ENCODE results near the gene NDUFS2. TPM values are rescaled to one million over a fixed set of nuclear protein-coding genes. Genes with fewer than 3 reads are reported as not detected.

NDUFS2 gene
- total RNA-seq, 1 experiment from 2014 or later: 197 TPM

GRCh38 chr1:161172349-161172748 lies 29.8 kb upstream of the NDUFS2 start:
- DNase-seq (ENCODE audit: low spot score): no peak

DNA sequence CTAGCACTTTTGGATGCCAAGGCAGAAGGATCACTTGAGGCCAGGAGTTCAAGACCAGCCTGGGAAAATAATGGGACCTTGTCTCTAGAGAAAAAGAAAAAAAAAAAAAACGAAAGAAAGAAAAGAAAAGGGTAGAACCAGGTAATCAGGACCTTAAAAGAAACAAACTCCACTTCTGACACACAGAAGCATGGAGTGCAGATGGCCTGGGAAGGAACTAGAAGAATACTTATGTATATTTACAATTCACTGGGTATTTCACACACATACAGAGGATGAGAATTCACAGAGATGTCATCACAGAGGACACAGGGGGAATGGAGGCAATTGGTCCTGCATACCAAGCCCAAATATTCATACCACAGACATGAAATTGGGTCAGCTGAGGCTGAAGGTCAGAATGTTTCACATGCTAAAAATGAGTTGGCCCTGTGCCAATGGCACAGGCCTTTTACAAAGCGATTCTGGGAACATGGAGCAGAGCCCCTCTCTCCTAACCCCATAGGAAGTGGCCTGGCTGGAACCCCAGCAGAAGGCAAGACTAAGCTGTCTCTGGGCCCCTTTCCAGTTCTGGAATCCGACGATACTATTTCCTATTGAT lies 29.3 kb upstream of the NDUFS2 start:
- DNase-seq (ENCODE audit: low spot score): no peak

DNA sequence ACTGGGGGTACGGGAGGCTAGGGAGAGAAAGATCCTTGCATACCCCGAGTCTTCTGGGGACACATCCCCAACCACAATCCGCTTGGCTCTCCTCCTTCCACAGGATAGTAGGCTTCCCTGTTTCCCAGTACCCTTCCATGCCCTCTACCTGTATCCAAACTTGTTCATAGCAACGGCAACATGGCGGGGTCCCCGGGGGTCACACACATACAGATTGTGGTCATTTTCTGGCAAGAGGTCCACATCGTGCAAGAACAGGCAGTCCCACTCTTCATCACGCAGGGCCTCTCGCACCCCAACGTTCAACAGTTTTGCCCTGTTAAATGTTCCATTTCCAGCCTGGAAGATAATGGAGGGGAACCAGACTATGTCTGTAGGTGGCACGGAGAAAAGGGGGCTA lies 28.5 kb upstream of the NDUFS2 start:
- no peak for DNase-seq (ENCODE audit: low spot score)

DNA sequence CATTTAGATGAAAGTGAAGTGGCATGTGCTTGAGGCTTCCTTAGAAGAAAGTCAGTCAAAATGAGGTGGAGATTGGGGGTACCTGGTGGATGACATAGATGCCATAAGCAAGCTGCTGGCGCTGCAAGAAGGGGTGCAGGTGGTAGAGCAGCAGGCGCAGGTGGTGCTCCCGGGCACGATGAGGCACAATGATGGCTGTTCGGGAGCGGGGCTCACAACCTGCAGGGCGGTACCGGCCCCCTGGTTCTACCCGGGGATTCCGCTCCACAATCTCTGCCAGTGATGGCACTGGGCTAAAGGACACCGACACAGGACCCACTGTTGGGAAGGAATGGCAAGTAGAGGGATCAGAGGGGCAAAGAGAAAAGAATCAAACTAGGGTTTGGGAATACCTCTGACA lies 27.3 kb upstream of the NDUFS2 start:
- DNase-seq (ENCODE audit: low spot score): no peak

GRCh38 chr1:161175771-161176453 lies 26.3 kb upstream of the NDUFS2 start:
- no peak for DNase-seq (ENCODE audit: low spot score)

DNA sequence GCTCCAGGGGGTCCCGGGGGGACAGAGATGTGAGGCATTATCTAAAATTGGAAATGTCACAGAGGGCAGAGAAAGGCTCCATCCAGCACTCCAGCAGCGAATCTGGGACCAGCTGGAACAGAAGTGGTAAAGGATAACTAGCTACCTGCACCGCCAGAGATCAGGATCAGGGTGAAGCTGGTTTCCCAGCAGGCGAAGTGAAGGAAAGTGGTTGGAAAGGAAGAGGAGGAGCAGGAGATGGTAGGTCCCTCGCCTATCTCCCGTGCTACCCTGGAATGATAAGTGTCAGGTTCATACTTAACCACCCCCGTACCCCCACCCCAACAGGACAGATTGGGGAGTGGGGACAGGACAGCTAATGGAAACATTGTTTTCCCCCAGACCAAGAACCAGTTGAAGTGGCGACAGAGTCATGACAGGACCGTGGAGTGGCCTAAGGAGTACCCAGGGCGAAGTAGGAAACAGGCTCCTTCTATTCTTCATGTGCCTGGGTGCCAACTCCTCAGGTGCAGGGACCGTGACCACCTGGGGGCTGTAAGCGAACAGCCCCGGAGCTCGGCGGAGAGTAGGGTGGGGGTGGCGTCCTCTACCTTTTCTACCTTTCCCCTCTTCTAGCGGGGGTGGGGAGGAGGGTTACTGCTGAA lies 25.6 kb upstream of the NDUFS2 start:
- DNase-seq (ENCODE audit: low spot score): no peak

- DNase-seq (ENCODE audit: low spot score): peak; percentile 77
Observed at GRCh38 chr1:161177112-161177935, 24.8 kb upstream of the NDUFS2 start, which contains the start of gene B4GALT3. TSS of gene B4GALT3 (minus strand) at chr1:161177507. CDS start at chr1:161176060, 1,447 bp downstream.

GRCh38 chr1:161177936-161178244 lies 24.3 kb upstream of the NDUFS2 start:
- DNase-seq (ENCODE audit: low spot score): no peak

DNA sequence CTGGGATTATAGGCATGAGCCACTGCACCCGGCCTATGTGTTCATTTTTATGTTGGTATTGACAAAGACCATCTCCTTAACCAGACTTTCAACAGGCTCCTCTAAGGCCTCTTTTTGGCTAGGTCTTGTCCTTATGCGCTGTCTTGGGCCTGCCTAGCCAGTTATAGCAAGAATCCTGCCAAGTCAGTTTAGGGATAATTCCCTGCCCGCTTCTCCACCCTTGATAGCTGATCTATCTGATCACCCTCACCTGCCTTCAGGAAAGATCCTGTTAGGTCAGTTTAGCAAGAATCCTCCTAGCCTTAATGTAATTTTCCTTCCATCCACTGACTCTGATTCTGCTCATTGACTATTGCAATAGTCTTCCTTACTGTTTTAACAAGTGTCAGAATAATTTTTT lies 22.5 kb upstream of the NDUFS2 start:
- no peak for DNase-seq (ENCODE audit: low spot score)

- DNase-seq (ENCODE audit: low spot score): peak; percentile 32
Observed at GRCh38 chr1:161180639-161181038, 21.5 kb upstream of the NDUFS2 start.

DNA sequence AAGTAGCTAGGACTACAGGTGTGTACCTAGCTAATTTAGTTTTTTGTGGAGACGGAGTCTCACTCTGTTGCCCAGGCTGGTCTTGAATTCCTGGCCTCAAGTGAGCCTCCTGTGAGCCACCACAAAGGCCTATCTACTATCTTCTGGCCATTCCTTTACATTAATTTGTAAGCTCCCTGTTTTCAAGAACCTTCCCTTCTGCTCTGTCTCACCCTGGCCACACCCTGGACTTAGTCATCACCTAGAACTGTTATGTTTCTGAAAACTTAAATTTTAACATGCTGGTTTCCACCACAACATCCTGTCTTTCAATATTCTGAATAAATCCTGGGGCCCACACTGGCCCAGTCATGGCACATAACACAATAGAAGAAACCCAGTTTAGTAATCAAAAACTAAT lies 20.0 kb upstream of the NDUFS2 start:
- DNase-seq (ENCODE audit: low spot score): peak; percentile 84

DNA sequence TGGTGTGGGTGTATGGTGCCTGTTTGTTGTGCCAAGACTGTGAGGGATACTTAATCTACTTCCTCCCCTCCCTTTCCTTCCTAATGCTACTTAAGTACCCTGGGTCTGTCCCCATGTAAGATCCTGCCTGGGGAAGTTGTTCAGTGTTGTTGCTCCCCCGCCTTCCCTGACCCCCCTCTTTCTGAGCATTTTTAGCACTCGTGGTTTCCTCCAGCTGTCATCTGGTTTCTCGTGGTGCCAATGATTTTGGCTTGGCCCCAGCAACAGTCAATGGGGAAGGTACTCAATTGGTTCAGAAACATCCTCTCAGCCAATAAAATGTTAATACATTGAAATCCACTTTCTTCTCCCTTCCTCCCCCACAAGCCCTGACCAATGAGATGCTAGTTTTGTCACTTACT lies 16.9 kb upstream of the NDUFS2 start:
- peak; percentile 47 for DNase-seq (ENCODE audit: low spot score)

- DNase-seq (ENCODE audit: low spot score): no peak
Observed at GRCh38 chr1:161185732-161186311, 16.3 kb upstream of the NDUFS2 start.

GRCh38 chr1:161187311-161187710 lies 14.9 kb upstream of the NDUFS2 start:
- no peak for DNase-seq (ENCODE audit: low spot score)

DNA sequence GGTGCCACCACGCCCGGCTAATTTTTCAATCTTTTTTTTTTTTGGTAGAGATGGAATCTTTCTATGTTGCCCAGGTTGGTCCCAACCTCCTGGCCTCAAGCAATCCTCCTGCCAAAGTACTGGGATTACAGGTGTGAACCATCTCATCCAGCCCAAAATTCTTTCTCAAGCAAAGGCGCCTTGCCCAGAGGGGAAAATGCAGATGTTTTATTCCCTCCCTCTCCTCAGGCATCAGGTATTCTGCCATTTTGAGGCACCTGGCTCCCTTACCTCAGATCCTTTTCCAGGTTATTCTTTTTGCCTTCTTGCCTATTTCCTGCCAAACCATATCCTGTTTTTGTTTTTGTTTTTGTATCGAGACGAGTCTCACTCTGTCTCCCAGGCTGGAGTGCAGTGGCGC lies 13.8 kb upstream of the NDUFS2 start:
- DNase-seq (ENCODE audit: low spot score): no peak

DNA sequence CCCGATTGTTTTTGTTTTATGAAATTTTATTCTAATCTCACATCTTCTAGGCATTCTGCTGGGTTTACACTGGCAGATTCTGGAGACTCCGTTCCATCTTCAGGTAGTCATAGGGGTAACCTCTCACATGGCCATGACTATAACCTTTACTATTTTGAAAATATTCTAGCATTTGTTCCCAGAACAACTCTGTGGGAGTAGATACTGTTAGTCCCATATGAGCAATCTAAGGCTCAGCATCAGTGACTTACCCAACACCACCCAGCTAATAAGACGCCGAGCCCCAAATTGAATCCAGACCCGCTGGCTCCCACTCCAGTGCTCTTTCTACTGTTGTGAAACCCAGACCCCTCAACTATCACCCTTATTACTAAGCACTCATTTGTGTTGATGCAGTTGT lies 13.1 kb upstream of the NDUFS2 start:
- no peak for DNase-seq (ENCODE audit: low spot score)

- no peak for DNase-seq (ENCODE audit: low spot score)
Observed at GRCh38 chr1:161190962-161191521, 11.1 kb upstream of the NDUFS2 start.

DNA sequence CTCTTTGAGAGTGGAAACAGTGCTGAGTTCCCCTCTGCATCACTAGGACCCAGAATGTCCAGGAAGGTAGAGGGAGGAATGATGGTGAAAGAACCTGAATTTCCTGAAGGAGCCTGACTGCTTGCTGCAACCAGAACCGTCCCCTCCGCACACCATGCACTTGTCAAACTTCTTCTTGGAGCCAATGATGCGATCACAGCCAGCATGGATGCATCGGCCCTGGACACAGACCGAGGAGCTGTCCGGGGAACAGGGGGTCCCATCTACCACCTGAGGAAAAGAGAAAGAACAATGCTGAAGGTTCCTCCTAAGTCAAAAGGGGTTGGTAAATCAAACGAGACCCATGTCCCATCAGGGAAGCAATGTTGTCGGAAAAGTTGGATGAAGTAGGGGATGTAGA lies 10.2 kb upstream of the NDUFS2 start:
- no peak for DNase-seq (ENCODE audit: low spot score)

GRCh38 chr1:161192476-161193465 lies 9.4 kb upstream of the NDUFS2 start:
- peak; percentile 70 for DNase-seq (ENCODE audit: low spot score)

DNA sequence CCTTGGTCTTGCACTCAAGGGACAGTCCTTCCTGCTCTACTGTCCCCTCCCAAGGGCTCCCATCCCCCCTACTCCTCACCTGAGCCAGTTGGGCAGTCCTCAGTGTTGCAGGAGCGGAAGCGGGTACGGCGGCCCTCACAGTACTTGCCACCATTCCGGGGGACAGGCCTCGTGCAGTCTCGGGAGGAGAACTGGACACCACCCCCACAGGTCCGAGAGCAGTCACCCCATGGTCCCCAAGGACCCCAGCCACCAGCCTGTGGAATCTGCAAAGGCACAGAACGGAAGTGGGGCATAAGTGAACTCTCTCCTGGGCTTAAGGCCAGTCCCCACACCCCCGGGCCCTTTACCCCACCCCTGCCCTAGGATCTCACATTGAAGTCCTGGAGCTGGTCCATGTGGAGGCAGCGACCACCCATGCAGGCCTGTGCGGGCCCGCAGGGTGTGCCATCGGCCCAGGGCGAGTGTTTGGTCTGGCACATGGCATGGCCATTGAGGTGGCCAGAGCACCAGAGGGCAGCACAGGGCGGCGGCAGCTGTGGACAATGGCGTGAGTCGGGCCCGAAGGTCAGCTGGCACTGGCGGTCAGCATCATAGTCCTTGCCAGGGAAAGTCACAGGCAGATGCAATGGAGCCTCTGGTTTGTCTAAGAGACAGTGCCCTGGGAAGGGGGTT lies 8.5 kb upstream of the NDUFS2 start:
- DNase-seq (ENCODE audit: low spot score): no peak

Measured in A172 (cell line).